Stromal cell of bone marrow (primary cell): ENCODE results near the gene NEDD4L.

Experiments
- DNase-seq: peaks from one replicate; pipeline ENCODE4 v3.0.0-alpha.2; 2012; ENCODE audit warnings: low read depth

NEDD4L gene

GRCh38 chr18:58349650-58350049 lies 305.6 kb downstream of the NEDD4L start:
- no peak for DNase-seq

GRCh38 chr18:58350526-58350925 lies 306.5 kb downstream of the NEDD4L start:
- no peak for DNase-seq

GRCh38 chr18:58351776-58352175 lies 307.8 kb downstream of the NEDD4L start:
- no peak for DNase-seq

- DNase-seq = no peak
Measured at GRCh38 chr18:58353581-58353980, 309.6 kb downstream of the NEDD4L start.

- DNase-seq = no peak
Measured at GRCh38 chr18:58354051-58354450, 310.0 kb downstream of the NEDD4L start.

- DNase-seq = no peak
Measured at GRCh38 chr18:58354791-58355190, 310.8 kb downstream of the NEDD4L start.

- DNase-seq = no peak
Measured at GRCh38 chr18:58355243-58355642, 311.2 kb downstream of the NEDD4L start.

- DNase-seq = no peak
Measured at GRCh38 chr18:58359218-58359617, 315.2 kb downstream of the NEDD4L start.

GRCh38 chr18:58359620-58360019 lies 315.6 kb downstream of the NEDD4L start:
- no peak for DNase-seq

GRCh38 chr18:58360324-58360723 lies 316.3 kb downstream of the NEDD4L start:
- DNase-seq = no peak

- DNase-seq = no peak
Measured at GRCh38 chr18:58361212-58361611, 317.2 kb downstream of the NEDD4L start.

- peak; percentile 95 for DNase-seq
Measured at GRCh38 chr18:58362027-58362575, 318.1 kb downstream of the NEDD4L start.

GRCh38 chr18:58362829-58363271 lies 318.8 kb downstream of the NEDD4L start:
- DNase-seq = no peak

GRCh38 chr18:58363767-58364540 lies 319.9 kb downstream of the NEDD4L start:
- DNase-seq = peak; percentile 52

- peak; percentile 70 for DNase-seq
Measured at GRCh38 chr18:58364876-58365528, 321.0 kb downstream of the NEDD4L start.

- no peak for DNase-seq
Measured at GRCh38 chr18:58367425-58368140, 323.6 kb downstream of the NEDD4L start.

GRCh38 chr18:58369616-58370015 lies 325.6 kb downstream of the NEDD4L start:
- DNase-seq = no peak

GRCh38 chr18:58370038-58370580 lies 326.1 kb downstream of the NEDD4L start:
- no peak for DNase-seq

- DNase-seq = no peak
Measured at GRCh38 chr18:58370612-58371011, 326.6 kb downstream of the NEDD4L start.

- DNase-seq = no peak
Measured at GRCh38 chr18:58373481-58373880, 329.5 kb downstream of the NEDD4L start.

GRCh38 chr18:58375051-58375450 lies 331.0 kb downstream of the NEDD4L start:
- no peak for DNase-seq
